Medulla oblongata (tissue), 1 donor: ENCODE data around the gene NOXA1.

Experiments
- DNase-seq: peaks from one replicate; pipeline ENCODE4 v3.0.0-alpha.2; 2015; ENCODE audit errors: extremely low spot score

Gene NOXA1

DNA sequence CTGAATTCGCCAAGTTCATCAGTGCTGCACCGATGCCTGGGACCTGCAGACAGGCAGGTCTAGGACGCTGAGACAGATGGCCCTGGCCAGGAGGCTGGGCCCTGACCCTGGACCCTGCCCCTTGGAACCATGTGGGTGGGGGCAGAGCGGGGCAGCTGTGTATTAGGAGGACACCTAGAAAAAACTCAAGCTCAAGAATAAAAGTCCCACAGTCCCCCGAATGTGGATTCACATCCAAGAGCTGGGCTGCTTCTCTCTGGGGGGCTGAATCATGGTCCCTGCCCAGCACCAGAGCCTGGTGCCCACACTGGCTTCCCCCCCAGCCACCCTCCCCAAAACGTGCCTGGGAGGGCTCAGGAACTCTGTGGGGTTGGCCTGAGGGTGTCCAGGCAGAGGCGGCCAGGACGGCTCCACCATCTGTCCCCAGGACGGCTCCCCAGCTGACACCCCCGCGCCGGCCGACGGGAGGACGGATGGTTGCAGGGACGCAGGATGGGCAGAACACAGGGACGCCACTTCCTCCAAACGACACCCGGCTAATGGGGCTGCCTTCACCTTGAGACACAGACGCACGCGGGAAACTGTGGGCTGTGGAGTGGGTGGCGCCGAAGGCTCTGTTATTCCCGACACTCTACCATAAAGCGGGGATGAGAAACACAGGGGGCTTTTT, 35.2 kb upstream of the NOXA1 start:
- DNase-seq, result no peak

- no peak for DNase-seq
Observed at GRCh38 chr9:137388589-137389427, 34.4 kb upstream of the NOXA1 start.

- DNase-seq, result no peak
Observed at GRCh38 chr9:137389428-137389746, 33.8 kb upstream of the NOXA1 start.

DNA sequence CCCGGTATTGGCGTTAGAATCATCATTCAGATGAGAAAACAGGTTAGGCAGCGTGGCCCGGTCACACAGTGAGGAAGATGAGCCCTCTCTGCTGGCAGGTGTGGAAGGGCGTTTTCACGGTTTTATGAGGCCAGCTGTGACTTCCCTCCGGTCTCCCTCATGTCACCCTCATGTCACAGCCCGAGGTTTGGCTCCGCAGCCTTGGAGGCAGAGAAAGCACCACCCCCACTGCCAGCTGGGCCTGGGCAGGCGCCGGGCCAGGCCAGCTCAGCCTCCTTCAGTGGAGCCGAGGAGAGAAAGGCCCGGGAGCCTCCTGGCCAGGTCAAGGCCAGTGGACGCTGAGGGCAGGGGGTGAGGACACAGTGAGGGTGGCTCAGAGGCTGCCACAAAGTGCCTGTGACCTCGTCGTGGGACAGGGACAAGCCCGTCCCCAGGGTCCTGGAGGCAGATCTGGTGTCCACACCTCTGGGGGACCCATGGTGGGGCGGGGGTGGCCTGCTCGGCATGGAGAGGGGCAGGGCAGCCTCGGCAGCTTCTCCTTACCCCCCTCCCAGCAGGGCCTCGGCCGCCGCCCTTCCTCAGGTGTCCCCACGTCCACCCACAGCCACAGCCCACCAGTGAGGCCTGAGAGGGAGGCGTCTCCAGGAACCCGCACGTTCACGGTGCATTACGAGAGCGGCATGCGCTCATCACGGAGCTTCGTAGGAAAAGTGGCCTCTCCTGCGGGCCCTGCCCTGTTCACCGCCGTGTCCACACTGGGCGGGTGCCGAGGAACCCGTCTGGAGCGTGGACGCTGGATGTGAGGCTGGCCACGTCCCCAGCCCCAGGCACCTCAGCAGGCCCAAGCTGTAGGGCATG, 32.4 kb upstream of the NOXA1 start:
- peak; percentile 40 for DNase-seq

GRCh38 chr9:137391411-137391754, 31.8 kb upstream of the NOXA1 start:
- DNase-seq, result no peak

DNA sequence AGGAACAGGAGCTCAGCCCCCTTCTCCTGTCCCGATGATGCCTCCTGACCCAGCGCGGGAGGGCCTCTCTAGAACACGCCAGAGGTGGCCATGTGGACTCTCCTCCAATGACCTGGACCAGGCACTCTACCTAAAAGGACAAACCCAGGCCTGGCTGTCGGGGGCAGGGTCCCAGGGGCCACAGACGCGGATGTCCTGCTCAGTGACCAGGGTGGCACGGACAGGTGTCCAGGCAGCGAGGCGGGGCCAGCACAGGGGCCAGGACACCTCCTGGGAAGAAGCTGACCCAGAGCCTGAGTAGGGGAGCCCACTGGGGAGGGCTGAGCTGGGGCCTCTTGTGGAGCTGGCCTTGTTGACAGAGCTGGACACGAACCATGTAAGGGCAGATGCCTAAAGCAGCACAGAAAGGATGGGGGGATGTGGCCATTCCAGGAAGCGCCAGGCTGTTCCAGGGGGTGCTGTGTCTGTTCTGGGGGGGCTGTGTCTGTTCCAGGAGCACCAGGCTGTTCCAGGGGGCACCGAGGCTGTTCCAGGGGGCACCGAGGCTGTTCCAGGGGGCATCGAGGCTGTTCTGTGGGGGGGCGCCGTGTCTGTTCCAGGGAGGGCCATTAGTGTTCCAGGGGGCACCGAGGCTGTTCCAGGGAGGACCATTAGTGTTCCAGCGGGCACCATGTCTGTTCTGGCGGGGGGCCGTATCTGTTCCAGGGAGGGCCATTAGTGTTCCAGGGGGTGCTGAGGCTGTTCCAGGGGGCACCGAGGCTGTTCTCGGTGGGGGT, 30.8 kb upstream of the NOXA1 start:
- no peak for DNase-seq

GRCh38 chr9:137393176-137394150, 29.7 kb upstream of the NOXA1 start:
- DNase-seq, result no peak

DNA sequence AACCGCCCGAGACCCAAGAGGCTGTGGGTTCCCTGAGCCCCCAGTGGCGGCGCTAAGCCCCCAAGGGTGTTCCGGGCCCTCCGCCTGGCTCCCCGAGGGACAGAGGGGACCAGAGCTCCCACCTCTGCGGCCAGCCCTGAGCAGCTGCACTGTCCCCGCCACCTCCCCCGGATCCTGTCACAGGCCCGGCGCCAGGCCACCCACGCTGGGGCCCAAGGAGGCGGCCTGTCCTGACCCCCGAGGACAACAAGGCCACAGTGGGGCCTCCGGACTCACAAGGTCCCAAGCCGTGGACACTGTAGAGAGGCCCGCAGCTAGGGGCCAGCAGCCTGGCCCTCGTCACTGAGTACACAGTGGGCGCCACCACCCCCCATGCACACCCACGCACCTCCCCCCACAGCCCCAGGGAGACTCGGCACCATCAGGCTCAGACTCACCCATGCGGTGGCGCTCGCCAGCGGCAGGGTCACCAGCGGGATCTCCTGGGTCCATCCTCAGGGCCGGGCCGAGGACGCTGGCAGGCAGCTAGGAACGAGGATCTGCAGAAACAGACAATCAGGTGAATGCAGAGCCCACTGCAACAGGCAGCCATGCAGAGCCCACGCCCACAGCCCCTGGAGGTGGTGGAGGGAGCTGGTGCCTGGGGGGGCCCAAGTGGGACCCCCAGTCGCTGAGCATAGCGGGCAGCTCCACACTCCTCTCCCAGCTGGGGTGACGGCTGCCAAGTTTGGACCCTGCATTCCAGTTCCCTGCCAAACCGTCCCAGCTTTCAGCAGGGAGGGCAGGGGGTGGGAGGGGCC, 28.1 kb upstream of the NOXA1 start:
- no peak for DNase-seq

- DNase-seq, result no peak
Observed at GRCh38 chr9:137395666-137396010, 27.6 kb upstream of the NOXA1 start.

GRCh38 chr9:137396227-137396626, 27.0 kb upstream of the NOXA1 start:
- DNase-seq, result no peak

GRCh38 chr9:137396634-137397367, 26.4 kb upstream of the NOXA1 start:
- no peak for DNase-seq

GRCh38 chr9:137397675-137398423, 25.3 kb upstream of the NOXA1 start:
- DNase-seq, result no peak

DNA sequence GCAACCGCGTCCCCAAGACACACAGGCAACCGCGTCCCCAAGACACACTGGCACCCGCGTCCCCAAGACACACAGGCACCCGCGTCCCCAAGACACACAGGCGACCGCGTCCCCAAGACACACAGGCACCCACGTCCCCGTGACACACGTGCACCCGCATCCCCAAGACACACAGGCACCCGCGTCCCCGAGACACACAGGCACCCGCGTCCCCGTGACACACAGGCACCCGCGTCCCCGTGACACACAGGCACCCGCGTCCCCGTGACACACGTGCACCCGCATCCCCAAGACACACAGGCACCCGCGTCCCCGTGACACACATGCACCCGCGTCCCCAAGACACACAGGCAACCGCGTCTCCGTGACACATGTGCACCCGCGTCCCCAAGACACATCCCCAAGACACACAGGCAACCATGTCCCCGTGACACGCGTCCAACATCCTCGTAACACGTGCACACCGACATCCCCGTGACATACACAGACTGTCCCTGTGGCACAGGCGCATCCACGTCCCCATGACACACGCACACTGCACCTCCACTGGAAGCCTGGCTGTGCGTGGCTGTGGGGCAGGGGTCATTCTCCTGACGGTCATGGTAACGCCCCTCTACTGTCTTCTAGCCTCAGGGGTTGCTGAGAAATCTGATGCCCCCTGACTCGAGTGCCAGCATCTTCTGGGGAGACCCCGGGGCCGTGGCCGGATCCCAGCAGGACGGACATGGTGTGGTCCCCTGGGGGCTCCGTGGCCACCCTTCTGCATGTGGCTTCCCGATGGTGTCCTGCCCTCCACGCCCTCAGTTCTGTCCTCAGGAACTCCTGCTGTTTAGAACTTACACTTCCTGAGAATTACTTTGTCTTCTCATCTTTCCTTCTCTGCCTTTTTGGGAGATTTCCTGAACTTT, 24.4 kb upstream of the NOXA1 start:
- DNase-seq, result no peak

- no peak for DNase-seq
Observed at GRCh38 chr9:137402746-137403145, 20.4 kb upstream of the NOXA1 start.

- DNase-seq, result no peak
Observed at GRCh38 chr9:137403269-137403668, 19.9 kb upstream of the NOXA1 start.

DNA sequence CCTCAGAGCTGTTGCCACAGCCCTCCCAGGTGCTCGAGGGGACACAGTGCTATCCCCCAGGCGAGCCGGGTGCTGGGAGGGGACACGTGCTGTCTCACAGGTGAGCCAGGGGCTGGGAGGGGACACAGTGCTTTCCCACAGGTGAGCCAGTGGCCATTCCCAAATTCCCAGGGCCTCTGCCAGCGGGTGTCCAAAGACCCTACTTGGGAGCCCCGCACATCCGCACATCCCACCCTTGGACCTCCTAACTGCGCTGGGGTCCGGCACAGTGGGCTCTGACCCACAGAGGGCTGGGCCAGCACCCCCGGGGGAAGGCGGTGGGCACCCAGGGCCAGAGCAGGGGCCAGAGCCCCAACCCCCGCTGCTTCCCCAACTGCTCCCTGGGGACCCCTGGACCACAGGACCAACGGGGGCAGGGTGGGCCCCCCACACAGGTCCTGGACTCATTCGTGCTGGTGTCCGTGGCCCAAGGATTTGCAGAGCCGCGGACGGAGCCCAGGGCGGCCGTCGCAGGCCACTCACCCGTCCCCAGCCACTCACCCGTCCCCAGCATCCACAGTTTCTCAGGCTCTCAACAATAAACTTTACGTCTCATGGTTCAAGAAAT, 18.1 kb upstream of the NOXA1 start:
- no peak for DNase-seq

GRCh38 chr9:137405677-137406081, 17.5 kb upstream of the NOXA1 start:
- no peak for DNase-seq
